ENCODE results near the gene MIA3.
"Not testable (repeated sequence)": the region's sequence is repeated elsewhere in the genome, so short reads cannot be mapped to it uniquely, and the experiment has no call there.

GRCh38 chr1:222668184-222668583, 50.3 kb downstream of the MIA3 start:
- TF ChIP-seq EZH2phosphoT487 (IDR thresholded peaks at IDR 0.05; ENCODE audit: borderline replicate concordance, low read length); CTCF (conservative IDR thresholded peaks at IDR 0.05; ENCODE audit: low read depth, low read length): not testable (repeated sequence)
